Endothelial cell of umbilical vein (primary cell): ENCODE measurements around the gene KRTAP19-8. TPM values are rescaled to one million over a fixed set of nuclear protein-coding genes. Genes with fewer than 3 reads are reported as not detected.

Source experiments
- BruUV-seq: library from RNA; stranded (reverse); fragments of 400-500 nt; replicated peaks from 2 replicates; lab custom pipeline; 2021; lab: Mats Ljungman, UMichigan
- CTCF ChIA-PET: fragments of 300-600, 350-600 bp; sonication (Branson Sonifier 250); formaldehyde crosslinking; loops from one replicate; lab custom pipeline; 2021; ENCODE audit warnings: antibody characterized with exemption, inconsistent platforms; lab: Charles Lee
- POLR2A ChIA-PET: fragments of 300-600, 350-600 bp; sonication (Branson Sonifier 250); formaldehyde crosslinking; loops from one replicate; lab custom pipeline; 2021; ENCODE audit warnings: antibody characterized with exemption, inconsistent platforms; lab: Charles Lee
- DNase-seq: peaks from one replicate; pipeline ENCODE4 v3.0.0-alpha.2; 2011; ENCODE audit warnings: low read depth, low spot score
- FAIRE-seq: peaks from 2 replicates; lab custom pipeline; 2011; peaks lifted over from hg19 to GRCh38; lab: Jason Lieb, UNC
- H2AFZ ChIP-seq: 2 replicates; pipeline ENCODE4 v1.6.0; 2012; ENCODE audit warnings: low read depth, low read length, control low read depth, inconsistent platforms
- H3K27ac ChIP-seq: 2 replicates; pipeline ENCODE4 v1.5.1; 2011; ENCODE audit warnings: low read depth, mild to moderate bottlenecking, control low read depth, low read length, moderate library complexity; ENCODE audit not compliant: insufficient read depth
- H3K27me3 ChIP-seq, 2 experiments: 2 replicates each; pipeline versions ENCODE4 v1.6.0 to v1.6.1; 2011; ENCODE audit warnings: low read length in 2 of 2, mixed read lengths in 1 of 2; ENCODE audit not compliant: control insufficient read depth in 2 of 2, insufficient read depth in 2 of 2
- H3K36me3 ChIP-seq, 2 experiments: 2 replicates in 1 of 2; 3 replicates in 1 of 2; pipeline ENCODE4 v1.5.1; 2011; ENCODE audit warnings: low read length in 2 of 2, mild to moderate bottlenecking in 1 of 2, moderate library complexity in 1 of 2; ENCODE audit not compliant: control insufficient read depth in 2 of 2, insufficient read depth in 2 of 2; ENCODE audit errors: extremely low read depth in 1 of 2
- H3K4me1 ChIP-seq: 3 replicates; pipeline ENCODE4 v1.5.1; 2011; ENCODE audit warnings: mild to moderate bottlenecking, low read length; ENCODE audit not compliant: control insufficient read depth, insufficient read depth; ENCODE audit errors: extremely low read depth
- H3K4me2 ChIP-seq: 2 replicates; pipeline ENCODE4 v1.6.1; 2011; ENCODE audit warnings: low read length, control low read depth, mixed read lengths; ENCODE audit not compliant: insufficient read depth
- H3K4me3 ChIP-seq, 3 experiments: fragments of 200-600 bp in 1 of 3; sonication (generic), shearing (Covaris generic) in 1 of 3; replicated peaks in 1 of 3; 2 replicates each; pipeline ENCODE4 v1.5.1; 2011 to 2016; ENCODE audit warnings: control low read depth in 3 of 3, low read length in 3 of 3, mild to moderate bottlenecking in 2 of 3, inconsistent platforms in 1 of 3, low read depth in 1 of 3, moderate library complexity in 1 of 3; ENCODE audit not compliant: insufficient read depth in 1 of 3
- H3K79me2 ChIP-seq: 2 replicates; pipeline ENCODE4 v1.6.0; 2012; ENCODE audit warnings: low read length, inconsistent platforms; ENCODE audit not compliant: control insufficient read depth, insufficient read depth
- H3K9ac ChIP-seq: replicated peaks from 2 replicates; pipeline ENCODE3; 2011; ENCODE audit warnings: low read length, control low read depth; ENCODE audit not compliant: insufficient read depth; ENCODE audit errors: extremely low read depth
- H3K9me1 ChIP-seq: replicated peaks from 3 replicates; pipeline ENCODE4 v1.6.0; 2011; ENCODE audit warnings: mild to moderate bottlenecking, low read length; ENCODE audit not compliant: control insufficient read depth, insufficient read depth; ENCODE audit errors: extremely low read depth
- H3K9me3 ChIP-seq: replicated peaks from 2 replicates; pipeline ENCODE4 v1.5.1; 2012; ENCODE audit warnings: low read length, inconsistent platforms; ENCODE audit not compliant: control insufficient read depth, insufficient read depth
- H4K20me1 ChIP-seq: replicated peaks from 2 replicates; pipeline ENCODE3; 2011; ENCODE audit warnings: mild to moderate bottlenecking, low read length; ENCODE audit not compliant: control insufficient read depth, insufficient read depth; ENCODE audit errors: extremely low read depth
- CTCF ChIP-seq, 2 donors: IDR thresholded peaks; 1 replicate in 1 of 2; 2 replicates in 1 of 2; pipeline ENCODE4 v1.5.1; 2011; ENCODE audit warnings: low read length in 2 of 2, mild to moderate bottlenecking in 2 of 2, moderate library complexity in 2 of 2, control low read depth in 1 of 2, inconsistent platforms in 1 of 2, low read depth in 1 of 2; ENCODE audit not compliant: insufficient read depth in 1 of 2; ENCODE audit errors: extremely low read depth in 1 of 2
- EZH2 ChIP-seq: IDR thresholded peaks from 2 replicates; pipeline ENCODE4 v1.6.1; 2012; ENCODE audit warnings: borderline replicate concordance, low read depth, mild to moderate bottlenecking, moderate library complexity, low read length, inconsistent platforms; ENCODE audit not compliant: severe bottlenecking
- FOS ChIP-seq: IDR thresholded peaks from 2 replicates; pipeline ENCODE4 v1.6.1; 2011; ENCODE audit warnings: mild to moderate bottlenecking, low read length, moderate library complexity, borderline replicate concordance; ENCODE audit not compliant: insufficient read depth
- GATA2 ChIP-seq: IDR thresholded peaks from 2 replicates; pipeline ENCODE4 v1.7.0; 2011; ENCODE audit warnings: low read depth, mild to moderate bottlenecking, moderate library complexity, mixed read lengths, low read length; ENCODE audit not compliant: insufficient read length, insufficient read depth
- JUN ChIP-seq: IDR thresholded peaks from 2 replicates; pipeline ENCODE4 v1.6.1; 2011; ENCODE audit warnings: borderline replicate concordance, low read depth; ENCODE audit not compliant: insufficient read length, insufficient read depth
- MAX ChIP-seq: IDR thresholded peaks from 2 replicates; pipeline ENCODE4 v1.6.1; 2011; ENCODE audit not compliant: insufficient read depth, insufficient read length
- MYC ChIP-seq: IDR thresholded peaks from one replicate; pipeline ENCODE4 v1.6.1; 2011; ENCODE audit warnings: mild to moderate bottlenecking, low read depth, low read length
- POLR2A ChIP-seq: IDR thresholded peaks from 2 replicates; pipeline ENCODE4 v1.6.1; 2012; ENCODE audit warnings: low read depth, mild to moderate bottlenecking, control low read depth, low read length
- POLR2AphosphoS5 ChIP-seq: IDR thresholded peaks from 2 replicates; pipeline ENCODE4 v1.6.1; 2012; ENCODE audit warnings: low read depth, mild to moderate bottlenecking, control low read depth, low read length, moderate library complexity; ENCODE audit not compliant: insufficient read depth
- dilution Hi-C: fragments of 300-500 bp; cut with MboI; formaldehyde crosslinking; loops from one replicate; pipeline ENCODE4 v1.15.0; 2019; ENCODE audit warnings: low sequenced_read_pairs; ENCODE audit not compliant: extremely low pct_ligation_motif_present
- intact Hi-C: fragments of 100-400 bp; cut with micrococcal nuclease; formaldehyde crosslinking; loops from one replicate; pipeline ENCODE4 v1.10.0; 2022
- polyA plus RNA-seq, 4 experiments: library from polyadenylated mRNA; depleted of rRNA in 3 of 4; stranded (reverse) in 3 of 4; unstranded in 1 of 4; fragments of >200 nt; gene quantifications; 2 replicates each; pipeline versions ENCODE4 v1.2.1 to v1.2.3, GENCODE V29; 2011 to 2012; ENCODE audit warnings: missing spikeins in 1 of 4
- total RNA-seq: library from RNA; stranded (reverse); gene quantifications from 2 replicates; pipeline ENCODE4 v1.2.3, GENCODE V29; 2021

The KRTAP19-8 gene
- total and polyA plus RNA-seq, 2 donors (not counting 3 experiments of a cell fraction or from before 2014, with no cell fraction given) = not detected

GRCh38 chr21:30996728-30997127, 41.5 kb downstream of the KRTAP19-8 start:
- ChIA-PET CTCF (no interaction called here), POLR2A (no interaction called here)
- H2AFZ ChIP-seq = no peak overlapping the region
- dilution Hi-C loops = no loop called here
- intact Hi-C loops = no loop called here
- BruUV-seq = no TSS peak
- no peak for DNase-seq
- no peaks in the 10 kb centered on the region for H3K9me1 ChIP-seq
- peaks cover 8% of the 10 kb centered on the region for H3K9me3 ChIP-seq
- no peaks in the 10 kb centered on the region for H4K20me1 ChIP-seq
- H3K4me2 ChIP-seq = no peak overlapping the region
- no peak overlapping the region for H3K9ac ChIP-seq
- no peak for FAIRE-seq
- no peaks in the 10 kb centered on the region for H3K27me3 ChIP-seq
- H3K4me3 ChIP-seq = no peak overlapping the region
- H3K27ac ChIP-seq = no peak overlapping the region
- no peaks in the 10 kb centered on the region for H3K36me3 ChIP-seq
- TF ChIP-seq EZH2 (no peak), MAX (no peak), FOS (no peak), POLR2AphosphoS5 (no peak), MYC (no peak)
- H3K79me2 ChIP-seq = no peaks in the 10 kb centered on the region
- H3K4me1 ChIP-seq = no peaks in the 10 kb centered on the region

- Histone ChIP-seq H2AFZ (no peak overlapping the region), H3K4me2 (no peak overlapping the region), H4K20me1 (no peaks in the 10 kb centered on the region), H3K27me3 (no peaks in the 10 kb centered on the region), H3K79me2 (no peaks in the 10 kb centered on the region), H3K9me3 (peaks cover 8% of the 10 kb centered on the region), H3K4me3 (no peak overlapping the region), H3K27ac (no peak overlapping the region), H3K4me1 (no peaks in the 10 kb centered on the region), H3K9ac (no peak overlapping the region), H3K9me1 (no peaks in the 10 kb centered on the region), H3K36me3 (no peaks in the 10 kb centered on the region)
- no TSS peak for BruUV-seq
- POLR2A ChIA-PET = no interaction called here
- TF ChIP-seq POLR2A (no peak), FOS (no peak), POLR2AphosphoS5 (no peak), MYC (no peak), EZH2 (no peak), CTCF (IDR thresholded peaks at IDR 0.05; ENCODE audit: extremely low read depth in 1 of 2, insufficient read depth in 1 of 2, low read depth in 1 of 2, low read length in 2 of 2) (no peak), JUN (no peak), GATA2 (no peak), MAX (no peak)
- CTCF ChIA-PET = no interaction called here
- FAIRE-seq (no peak), DNase-seq (no peak)
- intact Hi-C loops (no loop called here), dilution Hi-C loops (no loop called here)
Measured at GRCh38 chr21:30994932-30995331, 43.3 kb downstream of the KRTAP19-8 start.
